Measurements from ENCODE around the gene GEMIN7.

GRCh38 chr19:45041125-45041524 is 37.9 kb upstream of the GEMIN7 start:
- TF ChIP-seq CTCF (IDR thresholded peaks at IDR 0.05; ENCODE audit: insufficient read depth, low read length): no peak
- TF ChIP-seq POLR2AphosphoS5 (IDR thresholded peaks at IDR 0.05; ENCODE audit: low read depth): no peak
- no peak for TF ChIP-seq GABPA (IDR thresholded peaks at IDR 0.05; ENCODE audit: low read depth)
